ENCODE measurements around the gene NELFB. TPM values are rescaled to one million over a fixed set of nuclear protein-coding genes. Genes with fewer than 3 reads are reported as not detected.

Gene NELFB
- total RNA-seq, 1 donor from 2014 or later = 61.9 TPM

GRCh38 chr9:137319739-137320551 is 64.8 kb downstream of the NELFB start:
- Mint-ChIP-seq H3K4me3 (no peak overlapping the region), H3K36me3 (no peaks in the 10 kb centered on the region), H3K27ac (no peak overlapping the region), H3K27me3 (no peaks in the 10 kb centered on the region), H3K9me3 (no peaks in the 10 kb centered on the region), H3K4me1 (ENCODE audit: unreplicated experiment) (no peaks in the 10 kb centered on the region)
- TF ChIP-seq, protein P1, sequence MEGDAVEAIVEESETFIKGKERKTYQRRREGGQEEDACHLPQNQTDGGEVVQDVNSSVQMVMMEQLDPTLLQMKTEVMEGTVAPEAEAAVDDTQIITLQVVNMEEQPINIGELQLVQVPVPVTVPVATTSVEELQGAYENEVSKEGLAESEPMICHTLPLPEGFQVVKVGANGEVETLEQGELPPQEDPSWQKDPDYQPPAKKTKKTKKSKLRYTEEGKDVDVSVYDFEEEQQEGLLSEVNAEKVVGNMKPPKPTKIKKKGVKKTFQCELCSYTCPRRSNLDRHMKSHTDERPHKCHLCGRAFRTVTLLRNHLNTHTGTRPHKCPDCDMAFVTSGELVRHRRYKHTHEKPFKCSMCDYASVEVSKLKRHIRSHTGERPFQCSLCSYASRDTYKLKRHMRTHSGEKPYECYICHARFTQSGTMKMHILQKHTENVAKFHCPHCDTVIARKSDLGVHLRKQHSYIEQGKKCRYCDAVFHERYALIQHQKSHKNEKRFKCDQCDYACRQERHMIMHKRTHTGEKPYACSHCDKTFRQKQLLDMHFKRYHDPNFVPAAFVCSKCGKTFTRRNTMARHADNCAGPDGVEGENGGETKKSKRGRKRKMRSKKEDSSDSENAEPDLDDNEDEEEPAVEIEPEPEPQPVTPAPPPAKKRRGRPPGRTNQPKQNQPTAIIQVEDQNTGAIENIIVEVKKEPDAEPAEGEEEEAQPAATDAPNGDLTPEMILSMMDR (conservative IDR thresholded peaks at IDR 0.05) = no peak
- DNase-seq (ENCODE audit: extremely low spot score, unreplicated experiment) = peak; percentile 68

- Mint-ChIP-seq H3K4me1 (ENCODE audit: unreplicated experiment) (no peaks in the 10 kb centered on the region), H3K9me3 (no peaks in the 10 kb centered on the region), H3K27ac (no peak overlapping the region), H3K4me3 (no peak overlapping the region), H3K27me3 (no peaks in the 10 kb centered on the region), H3K36me3 (no peaks in the 10 kb centered on the region)
- DNase-seq (ENCODE audit: extremely low spot score, unreplicated experiment) = peak; percentile 67
- TF ChIP-seq, protein P1 (conservative IDR thresholded peaks at IDR 0.05) = no peak
Observed at GRCh38 chr9:137320555-137321384, 65.6 kb downstream of the NELFB start.

GRCh38 chr9:137321726-137322361 is 66.7 kb downstream of the NELFB start:
- Mint-ChIP-seq H3K27ac (no peak overlapping the region), H3K4me1 (ENCODE audit: unreplicated experiment) (no peaks in the 10 kb centered on the region), H3K4me3 (no peak overlapping the region), H3K9me3 (no peaks in the 10 kb centered on the region), H3K36me3 (no peaks in the 10 kb centered on the region), H3K27me3 (no peaks in the 10 kb centered on the region)
- TF ChIP-seq, protein P1 (conservative IDR thresholded peaks at IDR 0.05) = no peak
- no peak for DNase-seq (ENCODE audit: extremely low spot score, unreplicated experiment)

Other genes starting within 250 kb of the NELFB start
- 44.7 and 47.7 TPM in 2 replicates for gene ABCA2, start 227.1 kb upstream of the NELFB start, total RNA-seq (ENCODE audit: low replicate concordance)
- gene FUT7, start 223.2 kb upstream of the NELFB start, total RNA-seq (ENCODE audit: low replicate concordance) = not detected in 2 replicates
- 68.0 and 70.3 TPM in 2 replicates for gene NPDC1, start 209.2 kb upstream of the NELFB start, total RNA-seq (ENCODE audit: low replicate concordance)
- gene ENTPD2, start 201.3 kb upstream of the NELFB start, total RNA-seq (ENCODE audit: low replicate concordance) = 3.3 and 6.4 TPM in 2 replicates
- 19.1 and 21.9 TPM in 2 replicates for gene SAPCD2, start 184.8 kb upstream of the NELFB start, total RNA-seq (ENCODE audit: low replicate concordance)
- gene UAP1L1, start 177.8 kb upstream of the NELFB start, total RNA-seq (ENCODE audit: low replicate concordance) = 3.4 and 5.4 TPM in 2 replicates
- 50.3 and 58.9 TPM in 2 replicates for gene MAN1B1, start 168.3 kb upstream of the NELFB start, total RNA-seq (ENCODE audit: low replicate concordance)
- 86.5 and 86.7 TPM in 2 replicates for gene DPP7, start 140.6 kb upstream of the NELFB start, total RNA-seq (ENCODE audit: low replicate concordance)
- 0.29 and 0.94 TPM in 2 replicates for gene GRIN1, start 116.2 kb upstream of the NELFB start, total RNA-seq (ENCODE audit: low replicate concordance)
- 0.77 and 1.4 TPM in 2 replicates for gene LRRC26, start 85.3 kb upstream of the NELFB start, total RNA-seq (ENCODE audit: low replicate concordance)
- gene TMEM210, start 83.3 kb upstream of the NELFB start, total RNA-seq (ENCODE audit: low replicate concordance) = not detected in 2 replicates
- gene ANAPC2, start 66.8 kb upstream of the NELFB start, total RNA-seq (ENCODE audit: low replicate concordance) = 63.5 and 65.0 TPM in 2 replicates
- 64.9 and 74.8 TPM in 2 replicates for gene SSNA1, start 66.7 kb upstream of the NELFB start, total RNA-seq (ENCODE audit: low replicate concordance)
- gene TPRN, start 54.6 kb upstream of the NELFB start, total RNA-seq (ENCODE audit: low replicate concordance) = 24.1 and 28.4 TPM in 2 replicates
- gene TMEM203, start 49.7 kb upstream of the NELFB start, total RNA-seq (ENCODE audit: low replicate concordance) = 42.3 and 46.3 TPM in 2 replicates
- 18.9 and 28.0 TPM in 2 replicates for gene NDOR1, start 49.6 kb upstream of the NELFB start, total RNA-seq (ENCODE audit: low replicate concordance)
- 12.1 and 15.7 TPM in 2 replicates for gene RNF208, start 33.1 kb upstream of the NELFB start, total RNA-seq (ENCODE audit: low replicate concordance)
- 0.86 and 1.5 TPM in 2 replicates for gene CYSRT1, start 30.2 kb upstream of the NELFB start, total RNA-seq (ENCODE audit: low replicate concordance)
- gene RNF224, start 27.8 kb upstream of the NELFB start, total RNA-seq (ENCODE audit: low replicate concordance) = 0.36 and 0.48 TPM in 2 replicates
- gene SLC34A3, start 24.4 kb upstream of the NELFB start, total RNA-seq (ENCODE audit: low replicate concordance) = 0.41 and 0.81 TPM in 2 replicates
- 326 and 349 TPM in 2 replicates for gene TUBB4B, start 14.0 kb upstream of the NELFB start, total RNA-seq (ENCODE audit: low replicate concordance)
- gene STPG3, start 4.0 kb upstream of the NELFB start, total RNA-seq (ENCODE audit: low replicate concordance) = 0.31 TPM in 1 of 2 replicates, not detected in the other
- 2.7 and 4.5 TPM in 2 replicates for gene TOR4A, start 22.4 kb downstream of the NELFB start, total RNA-seq (ENCODE audit: low replicate concordance)
- gene NRARP, start 46.9 kb downstream of the NELFB start, total RNA-seq (ENCODE audit: low replicate concordance) = 17.9 and 21.7 TPM in 2 replicates
- 15.5 and 19.5 TPM in 2 replicates for gene EXD3, start 167.8 kb downstream of the NELFB start, total RNA-seq (ENCODE audit: low replicate concordance)
- 6.4 and 14.3 TPM in 2 replicates for gene NOXA1, start 168.1 kb downstream of the NELFB start, total RNA-seq (ENCODE audit: low replicate concordance)
- gene ENTPD8, start 186.0 kb downstream of the NELFB start, total RNA-seq (ENCODE audit: low replicate concordance) = 2.1 and 3.5 TPM in 2 replicates
- gene NSMF, start 204.0 kb downstream of the NELFB start, total RNA-seq (ENCODE audit: low replicate concordance) = 51.2 and 67.8 TPM in 2 replicates